ENCODE data around the gene SERPIND1. TPM values are rescaled to one million over a fixed set of nuclear protein-coding genes. Genes with fewer than 3 reads are reported as not detected.
A peak's percentile ranks its signal among the peaks of the same experiment; 100 is the strongest.

The SERPIND1 gene
- total RNA-seq, 4 donors from 2014 or later = 0.24 to 0.37 TPM; not detected in 2

GRCh38 chr22:20804650-20805049 is 30.7 kb downstream of the SERPIND1 start:
- TF ChIP-seq CTCF (IDR thresholded peaks at IDR 0.05) = no peak
- DNase-seq (ENCODE audit: low spot score) (no peak), ATAC-seq (ENCODE audit: low FRiP score) (no peak)

- DNase-seq (ENCODE audit: low spot score) (no peak), ATAC-seq (ENCODE audit: low FRiP score) (peak; percentile 46)
- TF ChIP-seq CTCF (IDR thresholded peaks at IDR 0.05) = no peak
Observed at GRCh38 chr22:20805972-20806471, 32.1 kb downstream of the SERPIND1 start.

- TF ChIP-seq CTCF (IDR thresholded peaks at IDR 0.05) = no peak
- DNase-seq (ENCODE audit: low spot score) = no peak
- peak; percentile 81 for ATAC-seq (ENCODE audit: low FRiP score)
Observed at GRCh38 chr22:20807315-20807752, 33.4 kb downstream of the SERPIND1 start.

GRCh38 chr22:20808844-20809243 is 34.9 kb downstream of the SERPIND1 start:
- no peak for TF ChIP-seq CTCF (IDR thresholded peaks at IDR 0.05)
- DNase-seq (ENCODE audit: low spot score) = no peak
- ATAC-seq (ENCODE audit: low FRiP score) = no peak

- ATAC-seq (ENCODE audit: low FRiP score) = no peak
- DNase-seq (ENCODE audit: low spot score) = no peak
- no peak for TF ChIP-seq CTCF (IDR thresholded peaks at IDR 0.05)
Observed at GRCh38 chr22:20809538-20810185, 35.7 kb downstream of the SERPIND1 start.

GRCh38 chr22:20810645-20811044 is 36.7 kb downstream of the SERPIND1 start:
- ATAC-seq (ENCODE audit: low FRiP score) (no peak), DNase-seq (ENCODE audit: low spot score) (no peak)
- no peak for TF ChIP-seq CTCF (IDR thresholded peaks at IDR 0.05)

- no peak for TF ChIP-seq CTCF (IDR thresholded peaks at IDR 0.05)
- ATAC-seq (ENCODE audit: low FRiP score) (no peak), DNase-seq (ENCODE audit: low spot score) (no peak)
Observed at GRCh38 chr22:20811171-20811570, 37.3 kb downstream of the SERPIND1 start.

Data from omental fat pad (tissue), 4 donors.